ENCODE measurements around the gene HPSE2.

The HPSE2 gene

GRCh38 chr10:98567391-98568133, 668.1 kb downstream of the HPSE2 start:
- H3K79me2 ChIP-seq (ENCODE audit: insufficient read depth, low read length) = no peaks in the 10 kb centered on the region
- H3K36me3 ChIP-seq (ENCODE audit: low read length) = no peaks in the 10 kb centered on the region
- H3K9me2 ChIP-seq (replicated peaks; ENCODE audit: insufficient read depth, low read length) = no peaks in the 10 kb centered on the region
- no peaks in the 10 kb centered on the region for H3F3A ChIP-seq (ENCODE audit: insufficient read depth)
- no peak overlapping the region for H2AFZ ChIP-seq (ENCODE audit: low read depth, low read length, severe bottlenecking)
- no peak overlapping the region for H3K4me3 ChIP-seq (ENCODE audit: insufficient read depth, low read length, poor library complexity, severe bottlenecking)
- H4K20me1 ChIP-seq (ENCODE audit: low read depth, low read length) = no peaks in the 10 kb centered on the region
- no peak overlapping the region for H3K9ac ChIP-seq (ENCODE audit: low read length)
- TF ChIP-seq CTCF (IDR thresholded peaks at IDR 0.05; ENCODE audit: insufficient read depth, low read length, poor library complexity, severe bottlenecking) = no peak
- TF ChIP-seq EZH2phosphoT487 (conservative IDR thresholded peaks at IDR 0.05; ENCODE audit: low read length) = no peak
- no peaks in the 10 kb centered on the region for H3K9me3 ChIP-seq (ENCODE audit: insufficient read depth, low read length)
- H3K27ac ChIP-seq (ENCODE audit: low read depth, low read length) = no peak overlapping the region
- H3K27me3 ChIP-seq (ENCODE audit: low read length) = no peaks in the 10 kb centered on the region
- H3K4me2 ChIP-seq (ENCODE audit: low read depth, low read length, poor library complexity, severe bottlenecking) = no peak overlapping the region

GRCh38 chr10:98563811-98564210, 671.8 kb downstream of the HPSE2 start:
- no peaks in the 10 kb centered on the region for H3K9me3 ChIP-seq (ENCODE audit: insufficient read depth, low read length)
- H3K9me2 ChIP-seq (replicated peaks; ENCODE audit: insufficient read depth, low read length) = no peaks in the 10 kb centered on the region
- no peak overlapping the region for H3K27ac ChIP-seq (ENCODE audit: low read depth, low read length)
- TF ChIP-seq CTCF (IDR thresholded peaks at IDR 0.05; ENCODE audit: insufficient read depth, low read length, poor library complexity, severe bottlenecking) (no peak), EZH2phosphoT487 (conservative IDR thresholded peaks at IDR 0.05; ENCODE audit: low read length) (no peak)
- no peak overlapping the region for H3K4me3 ChIP-seq (ENCODE audit: insufficient read depth, low read length, poor library complexity, severe bottlenecking)
- no peaks in the 10 kb centered on the region for H3K36me3 ChIP-seq (ENCODE audit: low read length)
- no peak overlapping the region for H3K4me2 ChIP-seq (ENCODE audit: low read depth, low read length, poor library complexity, severe bottlenecking)
- no peaks in the 10 kb centered on the region for H3K79me2 ChIP-seq (ENCODE audit: insufficient read depth, low read length)
- H3K9ac ChIP-seq (ENCODE audit: low read length) = no peak overlapping the region
- no peaks in the 10 kb centered on the region for H3K27me3 ChIP-seq (ENCODE audit: low read length)
- no peak overlapping the region for H2AFZ ChIP-seq (ENCODE audit: low read depth, low read length, severe bottlenecking)
- no peaks in the 10 kb centered on the region for H3F3A ChIP-seq (ENCODE audit: insufficient read depth)
- H4K20me1 ChIP-seq (ENCODE audit: low read depth, low read length) = no peaks in the 10 kb centered on the region

- Histone ChIP-seq H3K9me2 (replicated peaks; ENCODE audit: insufficient read depth, low read length) (no peaks in the 10 kb centered on the region), H3K4me3 (ENCODE audit: insufficient read depth, low read length, poor library complexity, severe bottlenecking) (no peak overlapping the region), H3K27ac (ENCODE audit: low read depth, low read length) (no peak overlapping the region), H2AFZ (ENCODE audit: low read depth, low read length, severe bottlenecking) (no peak overlapping the region), H4K20me1 (ENCODE audit: low read depth, low read length) (no peaks in the 10 kb centered on the region), H3K9me3 (ENCODE audit: insufficient read depth, low read length) (no peaks in the 10 kb centered on the region), H3F3A (ENCODE audit: insufficient read depth) (no peaks in the 10 kb centered on the region), H3K79me2 (ENCODE audit: insufficient read depth, low read length) (no peaks in the 10 kb centered on the region), H3K36me3 (ENCODE audit: low read length) (no peaks in the 10 kb centered on the region), H3K9ac (ENCODE audit: low read length) (no peak overlapping the region), H3K27me3 (ENCODE audit: low read length) (no peaks in the 10 kb centered on the region), H3K4me2 (ENCODE audit: low read depth, low read length, poor library complexity, severe bottlenecking) (no peak overlapping the region)
- no peak for TF ChIP-seq CTCF (IDR thresholded peaks at IDR 0.05; ENCODE audit: insufficient read depth, low read length, poor library complexity, severe bottlenecking)
- no peak for TF ChIP-seq EZH2phosphoT487 (conservative IDR thresholded peaks at IDR 0.05; ENCODE audit: low read length)
Observed at GRCh38 chr10:98560565-98560964, 675.1 kb downstream of the HPSE2 start.
